ENCODE measurements around the gene TNS2. TPM values are rescaled to one million over a fixed set of nuclear protein-coding genes. Genes with fewer than 3 reads are reported as not detected.
A peak's percentile ranks its signal among the peaks of the same experiment; 100 is the strongest.

TNS2 gene
- total and polyA plus RNA-seq, 9 of the 15 experiments (the other 6 are each of a cell fraction or from before 2014, with no cell fraction given): 0.28 to 3.1 (median 1.2) TPM; not detected in 1

DNA sequence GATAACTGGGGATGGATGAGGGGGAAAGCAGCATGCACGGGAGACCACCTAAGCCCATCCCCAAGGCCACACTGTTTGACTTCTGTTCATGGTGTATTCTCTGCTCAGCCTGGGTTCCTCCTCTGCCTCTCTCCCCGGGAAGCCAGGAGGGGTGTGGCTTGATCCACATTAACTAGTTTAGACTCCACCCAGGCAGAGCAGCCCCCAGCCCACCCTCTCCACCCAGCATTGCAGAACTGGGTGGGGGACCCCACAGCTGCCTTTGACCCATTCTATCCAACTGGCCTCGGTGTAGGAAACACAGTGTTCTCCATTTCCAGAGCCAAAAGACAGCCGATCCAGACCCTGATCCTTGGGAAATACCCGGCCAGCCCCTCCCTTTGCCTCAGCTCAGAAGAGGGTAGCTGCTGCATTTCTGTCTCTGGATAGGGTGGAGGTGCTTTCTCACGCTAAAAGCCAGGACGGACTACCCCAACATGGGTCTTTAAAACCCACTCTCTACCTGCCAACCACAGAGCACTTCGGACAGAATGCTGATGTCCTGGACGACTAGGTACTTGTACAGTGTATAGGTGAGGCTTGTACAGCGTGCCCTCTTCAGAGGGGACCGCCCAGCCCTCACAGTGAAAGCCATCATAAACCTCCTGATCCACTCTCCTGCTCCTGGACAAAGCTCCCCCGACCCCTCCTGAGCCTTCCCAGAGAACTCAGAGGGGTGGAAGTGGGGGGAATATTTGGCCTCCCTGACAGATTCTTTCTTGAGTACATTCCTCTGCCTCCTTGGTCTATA lies 20.0 kb downstream of the TNS2 start:
- Histone ChIP-seq H3K4me2 (ENCODE audit: insufficient read depth, low read length) (no peak overlapping the region), H3K9ac (ENCODE audit: insufficient read depth in 1 of 2, low read depth in 2 of 2, low read length in 2 of 2) (peak overlapping the region in 1 of 2 experiments; percentile 2; a peak in 1 of 4 replicates), H3K27me3 (ENCODE audit: control insufficient read depth in 2 of 2, insufficient read depth in 2 of 2, low read length in 2 of 2) (no peaks in the 10 kb centered on the region; a peak in 1 of 5 replicates), H3K79me2 (ENCODE audit: control insufficient read depth, insufficient read depth, low read length) (no peaks in the 10 kb centered on the region), H3K4me3 (no peak overlapping the region), H2AFZ (ENCODE audit: low read depth, low read length) (no peak overlapping the region), H4K20me1 (replicated peaks; ENCODE audit: control insufficient read depth, insufficient read depth, low read length) (no peaks in the 10 kb centered on the region), H3K4me1 (replicated peaks in 1 of 2; ENCODE audit: control insufficient read depth in 2 of 2, insufficient read depth in 2 of 2, low read length in 2 of 2) (peaks cover 25 to 29% of the 10 kb centered on the region in 2 experiments), H3K9me3 (replicated peaks; ENCODE audit: control insufficient read depth, insufficient read depth, low read depth, low read length) (no peaks in the 10 kb centered on the region), H3K9me1 (ENCODE audit: control insufficient read depth, insufficient read depth, low read length) (no peaks in the 10 kb centered on the region), H3K36me3 (ENCODE audit: control insufficient read depth, insufficient read depth, low read length) (peaks cover 20% of the 10 kb centered on the region; the same call in 2 of the 3 replicates), H3K27ac (ENCODE audit: extremely low read depth, low read depth, low read length) (no peak overlapping the region)
- in situ Hi-C loops (cut with MboI) (loop anchor here (5.0 to 10.0 kb wide), 3 partner anchors 32 to 217 kb away; partner anchors contain the start of genes ITGB7 and SOAT2), intact Hi-C loops (cut with micrococcal nuclease) (loop anchor here (10.0 kb wide), 1 partner anchor 435 kb away; the partner anchor contains the start of genes NPFF and TARBP2)
- TF ChIP-seq ELF4 (CRISPR knock-in tag; IDR thresholded peaks at IDR 0.05): no peak
- TF ChIP-seq KLF1 (tag; IDR thresholded peaks at IDR 0.05): no peak
- TF ChIP-seq HIVEP1 (CRISPR knock-in tag; IDR thresholded peaks at IDR 0.05): no peak
- TF ChIP-seq MAZ (CRISPR knock-in tag; conservative IDR thresholded peaks at IDR 0.05 in 1 of 2, IDR thresholded peaks at IDR 0.05 in 1 of 2): no peak
- no peak for TF ChIP-seq ILF3 (IDR thresholded peaks at IDR 0.05; ENCODE audit: borderline replicate concordance)
- TF ChIP-seq ELF1 (tag; IDR thresholded peaks at IDR 0.05): no peak
- TF ChIP-seq, protein P1, sequence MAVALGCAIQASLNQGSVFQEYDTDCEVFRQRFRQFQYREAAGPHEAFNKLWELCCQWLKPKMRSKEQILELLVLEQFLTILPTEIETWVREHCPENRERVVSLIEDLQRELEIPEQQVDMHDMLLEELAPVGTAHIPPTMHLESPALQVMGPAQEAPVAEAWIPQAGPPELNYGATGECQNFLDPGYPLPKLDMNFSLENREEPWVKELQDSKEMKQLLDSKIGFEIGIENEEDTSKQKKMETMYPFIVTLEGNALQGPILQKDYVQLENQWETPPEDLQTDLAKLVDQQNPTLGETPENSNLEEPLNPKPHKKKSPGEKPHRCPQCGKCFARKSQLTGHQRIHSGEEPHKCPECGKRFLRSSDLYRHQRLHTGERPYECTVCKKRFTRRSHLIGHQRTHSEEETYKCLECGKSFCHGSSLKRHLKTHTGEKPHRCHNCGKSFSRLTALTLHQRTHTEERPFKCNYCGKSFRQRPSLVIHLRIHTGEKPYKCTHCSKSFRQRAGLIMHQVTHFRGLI (CRISPR knock-in tag; IDR thresholded peaks at IDR 0.05): no peak
- TF ChIP-seq SMAD2 (IDR thresholded peaks at IDR 0.05; ENCODE audit: low read depth, low read length): no peak
- no peak for TF ChIP-seq CBX8 (IDR thresholded peaks at IDR 0.05; ENCODE audit: borderline replicate concordance, extremely low read depth, low read depth, low read length, poor library complexity, severe bottlenecking)
- BruUV-seq (replicated peaks): no TSS peak
- POLR2A ChIA-PET: interaction anchor here (0.9 to 1.5 kb wide), 3 partner anchors 33 to 191 kb away, joined by 3 to 6 read pairs (median 4); partner anchors contain the start of gene SOAT2
- FAIRE-seq (no peak), DNase-seq (ENCODE audit: extremely low read depth in 1 of 4, low spot score in 3 of 4) (no peak), ATAC-seq (no peak)
- WGBS (ENCODE audit: insufficient coverage, low coverage, missing lambda C conversion rate): 60% methylated on average over 12 of the region's 12 CpGs
- CTCF ChIA-PET (ENCODE audit: low intra/inter-chr PET ratio): no interaction called here
